ENCODE results near the gene ACTN1. TPM values are rescaled to one million over a fixed set of nuclear protein-coding genes. Genes with fewer than 3 reads are reported as not detected.

ACTN1 gene
- total RNA-seq, 1 donor: 447 TPM

GRCh38 chr14:68970736-68971135 lies 8.4 kb downstream of the ACTN1 start:
- H3K36me3 ChIP-seq (ENCODE audit: insufficient read depth, low read length): peaks cover 73% of the 10 kb centered on the region
- H3K9me3 ChIP-seq (ENCODE audit: low read depth, low read length): no peaks in the 10 kb centered on the region
- H4K20me1 ChIP-seq (ENCODE audit: insufficient read depth, low read length): peaks cover 98% of the 10 kb centered on the region
- H3K4me2 ChIP-seq (ENCODE audit: insufficient read depth, low read length): peak overlapping the region; percentile 3
- TF ChIP-seq CTCF (IDR thresholded peaks at IDR 0.05; ENCODE audit: extremely low read depth, low read depth, low read length): no peak
- no peak for DNase-seq (ENCODE audit: insufficient read length, low spot score, missing footprints)
- no peak overlapping the region for H2AFZ ChIP-seq (ENCODE audit: low read length)
- H3K27ac ChIP-seq (ENCODE audit: low read depth, low read length): peak overlapping the region; percentile 57
- no peaks in the 10 kb centered on the region for H3K27me3 ChIP-seq (ENCODE audit: insufficient read depth, low read length)
- peaks cover 81% of the 10 kb centered on the region for H3K4me1 ChIP-seq (ENCODE audit: insufficient read depth, low read length)
- no peak overlapping the region for H3K4me3 ChIP-seq (ENCODE audit: insufficient read depth, low read length)
- peaks cover 100% of the 10 kb centered on the region for H3K79me2 ChIP-seq (ENCODE audit: insufficient read depth, low read length)

GRCh38 chr14:68970038-68970612 lies 9.0 kb downstream of the ACTN1 start:
- peaks cover 79% of the 10 kb centered on the region for H3K4me1 ChIP-seq (ENCODE audit: insufficient read depth, low read length)
- H3K4me3 ChIP-seq (ENCODE audit: insufficient read depth, low read length): no peak overlapping the region

GRCh38 chr14:68969278-68970033 lies 9.6 kb downstream of the ACTN1 start:
- no peak for TF ChIP-seq CTCF (IDR thresholded peaks at IDR 0.05; ENCODE audit: extremely low read depth, low read depth, low read length)
- peaks cover 100% of the 10 kb centered on the region for H3K79me2 ChIP-seq (ENCODE audit: insufficient read depth, low read length)
- H4K20me1 ChIP-seq (ENCODE audit: insufficient read depth, low read length): peaks cover 98% of the 10 kb centered on the region
- DNase-seq (ENCODE audit: insufficient read length, low spot score, missing footprints): no peak
- no peaks in the 10 kb centered on the region for H3K9me3 ChIP-seq (ENCODE audit: low read depth, low read length)
- no peaks in the 10 kb centered on the region for H3K27me3 ChIP-seq (ENCODE audit: insufficient read depth, low read length)
- H3K4me1 ChIP-seq (ENCODE audit: insufficient read depth, low read length): peaks cover 76% of the 10 kb centered on the region
- H2AFZ ChIP-seq (ENCODE audit: low read length): no peak overlapping the region
- peak overlapping the region; percentile 27 for H3K4me2 ChIP-seq (ENCODE audit: insufficient read depth, low read length)
- H3K4me3 ChIP-seq (ENCODE audit: insufficient read depth, low read length): no peak overlapping the region
- peak overlapping the region; percentile 31 for H3K27ac ChIP-seq (ENCODE audit: low read depth, low read length)
- peaks cover 72% of the 10 kb centered on the region for H3K36me3 ChIP-seq (ENCODE audit: insufficient read depth, low read length)

More at GRCh38 chr14:68970038-68970612, 9.0 kb downstream of the ACTN1 start:
- DNase-seq (ENCODE audit: insufficient read length, low spot score, missing footprints): no peak
- H4K20me1 ChIP-seq (ENCODE audit: insufficient read depth, low read length): peaks cover 98% of the 10 kb centered on the region
- H2AFZ ChIP-seq (ENCODE audit: low read length): no peak overlapping the region
- H3K79me2 ChIP-seq (ENCODE audit: insufficient read depth, low read length): peaks cover 100% of the 10 kb centered on the region
- H3K27ac ChIP-seq (ENCODE audit: low read depth, low read length): peak overlapping the region; percentile 31
- no peaks in the 10 kb centered on the region for H3K27me3 ChIP-seq (ENCODE audit: insufficient read depth, low read length)
- peak overlapping the region; percentile 3 for H3K4me2 ChIP-seq (ENCODE audit: insufficient read depth, low read length)
- peaks cover 72% of the 10 kb centered on the region for H3K36me3 ChIP-seq (ENCODE audit: insufficient read depth, low read length)
- no peaks in the 10 kb centered on the region for H3K9me3 ChIP-seq (ENCODE audit: low read depth, low read length)
- no peak for TF ChIP-seq CTCF (IDR thresholded peaks at IDR 0.05; ENCODE audit: extremely low read depth, low read depth, low read length)

GRCh38 chr14:68968721-68969120 lies 10.4 kb downstream of the ACTN1 start:
- Histone ChIP-seq H2AFZ (ENCODE audit: low read length) (no peak overlapping the region), H3K9me3 (ENCODE audit: low read depth, low read length) (no peaks in the 10 kb centered on the region), H3K4me2 (ENCODE audit: insufficient read depth, low read length) (no peak overlapping the region), H4K20me1 (ENCODE audit: insufficient read depth, low read length) (peaks cover 98% of the 10 kb centered on the region), H3K27me3 (ENCODE audit: insufficient read depth, low read length) (no peaks in the 10 kb centered on the region), H3K4me3 (ENCODE audit: insufficient read depth, low read length) (no peak overlapping the region), H3K4me1 (ENCODE audit: insufficient read depth, low read length) (peaks cover 69% of the 10 kb centered on the region), H3K79me2 (ENCODE audit: insufficient read depth, low read length) (peaks cover 100% of the 10 kb centered on the region), H3K27ac (ENCODE audit: low read depth, low read length) (no peak overlapping the region), H3K36me3 (ENCODE audit: insufficient read depth, low read length) (peaks cover 72% of the 10 kb centered on the region)
- TF ChIP-seq CTCF (IDR thresholded peaks at IDR 0.05; ENCODE audit: extremely low read depth, low read depth, low read length): no peak
- DNase-seq (ENCODE audit: insufficient read length, low spot score, missing footprints): no peak
